AG04450 (cell line): ENCODE measurements around the gene B9D1. TPM values are rescaled to one million over a fixed set of nuclear protein-coding genes. Genes with fewer than 3 reads are reported as not detected.

Source experiments
- CTCF ChIA-PET: fragments of 300-600, 350-600 bp; formaldehyde crosslinking; extraction: SDS; loops from one replicate; lab custom pipeline; 2022; ENCODE audit warnings: antibody characterized with exemption, inconsistent platforms; lab: Charles Lee
- POLR2A ChIA-PET: fragments of 350-600 bp; formaldehyde crosslinking; extraction: SDS; loops from one replicate; lab custom pipeline; 2021; ENCODE audit warnings: antibody characterized with exemption, inconsistent platforms; lab: Yijun Ruan, JAX
- DNase-seq: peaks from one replicate; pipeline ENCODE4 v3.0.0-alpha.2; 2011; ENCODE audit warnings: low read depth, low spot score
- H3K27ac ChIP-seq: one replicate; pipeline ENCODE4 v1.5.1; 2012; ENCODE audit warnings: low read depth, low read length, control low read depth
- H3K27me3 ChIP-seq: one replicate; pipeline ENCODE4 v1.6.0; 2012; ENCODE audit warnings: low read length; ENCODE audit not compliant: control insufficient read depth, insufficient read depth
- H3K4me3 ChIP-seq: 2 replicates; pipeline ENCODE4 v1.5.1; 2011; ENCODE audit warnings: mild to moderate bottlenecking, low read depth, low read length, control low read depth
- H3K9me3 ChIP-seq: 2 replicates; pipeline ENCODE4 v1.5.1; 2012; ENCODE audit warnings: low read length; ENCODE audit not compliant: control insufficient read depth, insufficient read depth
- polyA plus RNA-seq: library from polyadenylated mRNA; depleted of rRNA; stranded (reverse); fragments of >200 nt; gene quantifications from 2 replicates; pipeline ENCODE4 v1.2.3, GENCODE V29; 2011
- TF ChIP-seq, protein P1 (sequence below): IDR thresholded peaks from 2 replicates; pipeline ENCODE4 v1.5.1; 2011; ENCODE audit warnings: low read depth, low read length, control low read depth, inconsistent platforms

Gene B9D1
- polyA plus RNA-seq, 1 experiment = 35.2 TPM

DNA sequence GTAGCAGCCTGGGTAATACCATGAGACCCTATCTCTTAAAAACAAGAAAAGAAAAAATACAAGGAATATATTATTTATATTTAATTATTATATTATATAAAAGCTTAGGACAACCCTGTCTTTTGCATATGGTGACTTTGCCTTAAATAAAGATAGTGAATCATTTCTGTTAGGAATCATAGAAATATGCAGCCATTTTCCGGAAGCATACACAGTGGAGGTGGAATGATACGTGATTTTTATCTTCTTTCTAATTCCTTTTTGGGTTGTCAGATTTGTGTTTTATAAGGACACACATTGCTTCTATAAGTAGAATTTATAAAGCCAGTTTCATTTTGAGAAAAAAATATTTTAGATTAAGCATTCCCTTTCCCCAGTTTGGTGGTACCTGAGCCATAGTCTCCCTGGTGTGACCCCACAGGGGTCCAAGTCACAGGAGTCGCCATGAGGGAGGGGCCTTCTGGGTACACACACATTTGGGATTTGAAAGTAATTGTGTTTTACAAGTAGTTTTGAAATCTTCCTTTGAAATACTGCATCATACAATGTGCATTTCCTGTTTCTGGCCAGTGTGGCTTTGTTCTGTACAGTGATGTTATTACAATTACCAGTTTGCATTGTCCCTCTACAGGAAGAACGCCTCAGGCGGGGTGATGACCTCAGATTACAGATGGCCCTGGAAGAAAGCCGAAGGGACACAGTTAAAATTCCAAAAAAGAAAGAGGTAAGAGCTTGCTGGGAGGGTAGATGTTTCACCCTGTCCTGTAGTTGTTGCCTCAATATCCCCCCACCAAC lies 50.9 kb downstream of the B9D1 start:
- Histone ChIP-seq H3K27me3 (no peaks in the 10 kb centered on the region), H3K4me3 (no peak overlapping the region), H3K9me3 (no peaks in the 10 kb centered on the region), H3K27ac (no peak overlapping the region)
- DNase-seq = no peak
- ChIA-PET CTCF (no interaction called here), POLR2A (no interaction called here)
- TF ChIP-seq, protein P1, sequence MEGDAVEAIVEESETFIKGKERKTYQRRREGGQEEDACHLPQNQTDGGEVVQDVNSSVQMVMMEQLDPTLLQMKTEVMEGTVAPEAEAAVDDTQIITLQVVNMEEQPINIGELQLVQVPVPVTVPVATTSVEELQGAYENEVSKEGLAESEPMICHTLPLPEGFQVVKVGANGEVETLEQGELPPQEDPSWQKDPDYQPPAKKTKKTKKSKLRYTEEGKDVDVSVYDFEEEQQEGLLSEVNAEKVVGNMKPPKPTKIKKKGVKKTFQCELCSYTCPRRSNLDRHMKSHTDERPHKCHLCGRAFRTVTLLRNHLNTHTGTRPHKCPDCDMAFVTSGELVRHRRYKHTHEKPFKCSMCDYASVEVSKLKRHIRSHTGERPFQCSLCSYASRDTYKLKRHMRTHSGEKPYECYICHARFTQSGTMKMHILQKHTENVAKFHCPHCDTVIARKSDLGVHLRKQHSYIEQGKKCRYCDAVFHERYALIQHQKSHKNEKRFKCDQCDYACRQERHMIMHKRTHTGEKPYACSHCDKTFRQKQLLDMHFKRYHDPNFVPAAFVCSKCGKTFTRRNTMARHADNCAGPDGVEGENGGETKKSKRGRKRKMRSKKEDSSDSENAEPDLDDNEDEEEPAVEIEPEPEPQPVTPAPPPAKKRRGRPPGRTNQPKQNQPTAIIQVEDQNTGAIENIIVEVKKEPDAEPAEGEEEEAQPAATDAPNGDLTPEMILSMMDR = no peak

- DNase-seq = no peak
- ChIA-PET CTCF (no interaction called here), POLR2A (no interaction called here)
- Histone ChIP-seq H3K27ac (no peak overlapping the region), H3K4me3 (no peak overlapping the region), H3K27me3 (no peaks in the 10 kb centered on the region), H3K9me3 (no peaks in the 10 kb centered on the region)
- TF ChIP-seq, protein P1 = no peak
These were observed 51.5 kb downstream of the B9D1 start for GRCh38 chr17:19311016-19311415.

GRCh38 chr17:19310151-19310550 lies 52.4 kb downstream of the B9D1 start:
- TF ChIP-seq, protein P1 = no peak
- no peak overlapping the region for H3K4me3 ChIP-seq
- H3K27me3 ChIP-seq = no peaks in the 10 kb centered on the region
- no peak overlapping the region for H3K27ac ChIP-seq
- no peak for DNase-seq
- ChIA-PET CTCF (no interaction called here), POLR2A (interaction anchor here (0.6 kb wide), 1 partner anchor 980 kb away, joined by 5 read pairs; no protein-coding TSS in a partner anchor)
- H3K9me3 ChIP-seq = no peaks in the 10 kb centered on the region

DNA sequence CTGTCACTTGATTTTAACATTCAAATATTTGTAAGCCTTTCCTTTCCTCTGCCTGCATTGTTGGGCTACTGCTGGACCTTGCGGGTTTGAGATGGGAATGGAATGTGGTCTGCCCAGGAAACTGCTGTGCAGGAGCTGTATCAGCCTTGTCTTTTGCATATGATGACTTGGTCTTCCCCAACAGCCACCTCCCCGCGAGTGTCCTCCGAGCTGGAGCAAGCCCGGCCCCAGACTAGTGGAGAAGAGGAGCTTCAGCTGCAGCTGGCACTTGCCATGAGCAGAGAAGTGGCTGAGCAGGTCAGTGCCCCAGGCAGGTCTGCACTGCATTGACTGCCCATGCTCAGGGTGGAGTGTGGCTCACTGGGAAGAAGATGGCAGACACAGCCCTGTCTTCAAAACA lies 52.8 kb downstream of the B9D1 start:
- ChIA-PET POLR2A (interaction anchor here (0.6 kb wide), 1 partner anchor 980 kb away, joined by 5 read pairs; no protein-coding TSS in a partner anchor), CTCF (no interaction called here)
- TF ChIP-seq, protein P1 = no peak
- H3K27me3 ChIP-seq = no peaks in the 10 kb centered on the region
- no peak overlapping the region for H3K4me3 ChIP-seq
- H3K27ac ChIP-seq = no peak overlapping the region
- H3K9me3 ChIP-seq = no peaks in the 10 kb centered on the region
- DNase-seq = no peak

GRCh38 chr17:19308398-19308797 lies 54.1 kb downstream of the B9D1 start:
- no peaks in the 10 kb centered on the region for H3K27me3 ChIP-seq
- no peak for DNase-seq
- TF ChIP-seq, protein P1 = no peak
- ChIA-PET CTCF (no interaction called here), POLR2A (interaction anchor here (1.1 kb wide), 1 partner anchor 23 kb away, joined by 3 read pairs; no protein-coding TSS in a partner anchor)
- H3K4me3 ChIP-seq = no peak overlapping the region
- no peaks in the 10 kb centered on the region for H3K9me3 ChIP-seq
- no peak overlapping the region for H3K27ac ChIP-seq
